HEK293T (cell line): Measurements from ENCODE around the gene COL1A2.

Experiments
- CTCF ChIA-PET: fragments of 350-600 bp; formaldehyde crosslinking; extraction: SDS; loops from one replicate; lab custom pipeline; 2021; ENCODE audit warnings: antibody characterized with exemption, inconsistent platforms; lab: Yijun Ruan, JAX
- POLR2A ChIA-PET: fragments of 350-600 bp; formaldehyde crosslinking; extraction: SDS; loops from one replicate; lab custom pipeline; 2020; ENCODE audit warnings: antibody characterized with exemption, inconsistent platforms; lab: Yijun Ruan, JAX
- DNase-seq: peaks from one replicate; pipeline ENCODE4 v3.0.0; 2012; ENCODE audit warnings: mixed read lengths; ENCODE audit errors: extremely low spot score
- ARNT ChIP-seq: fragments of 450-650 bp; IDR thresholded peaks from 2 replicates; pipeline ENCODE4 v1.6.1; 2017; ENCODE audit warnings: mild to moderate bottlenecking
- BHLHE40 ChIP-seq: fragments of 450-650 bp; IDR thresholded peaks from 2 replicates; pipeline ENCODE4 v1.6.1; 2016; ENCODE audit warnings: mild to moderate bottlenecking, moderate library complexity, borderline replicate concordance
- CTBP1 ChIP-seq: fragments of 450-650 bp; IDR thresholded peaks from 2 replicates; pipeline ENCODE4 v1.6.1; 2016; ENCODE audit warnings: borderline replicate concordance
- ELF4 ChIP-seq: fragments of 450-650 bp; IDR thresholded peaks from 2 replicates; pipeline ENCODE4 v1.6.1; 2017; ENCODE audit warnings: antibody characterized with exemption
- FOXA1 ChIP-seq: fragments of 450-650 bp; IDR thresholded peaks from 2 replicates; pipeline ENCODE4 v1.6.1; 2016; ENCODE audit warnings: mild to moderate bottlenecking
- FOXK2 ChIP-seq: fragments of 450-650 bp; IDR thresholded peaks from 2 replicates; pipeline ENCODE4 v1.6.1; 2016; ENCODE audit warnings: mild to moderate bottlenecking
- FOXM1 ChIP-seq: fragments of 450-650 bp; IDR thresholded peaks from 2 replicates; pipeline ENCODE4 v1.6.1; 2017; ENCODE audit warnings: mild to moderate bottlenecking, borderline replicate concordance
- HDGF ChIP-seq: fragments of 450-650 bp; IDR thresholded peaks from 2 replicates; pipeline ENCODE4 v1.6.1; 2017; ENCODE audit warnings: antibody characterized with exemption, borderline replicate concordance
- L3MBTL2 ChIP-seq: fragments of 450-650 bp; conservative IDR thresholded peaks from 2 replicates; pipeline ENCODE4 v1.6.1; 2016; ENCODE audit warnings: mild to moderate bottlenecking
- LEF1 ChIP-seq: fragments of 450-650 bp; IDR thresholded peaks from 2 replicates; pipeline ENCODE4 v1.6.1; 2017; ENCODE audit warnings: mild to moderate bottlenecking, borderline replicate concordance
- NFRKB ChIP-seq: fragments of 450-650 bp; IDR thresholded peaks from 2 replicates; pipeline ENCODE4 v1.6.1; 2016; ENCODE audit warnings: mild to moderate bottlenecking, moderate library complexity
- PKNOX1 ChIP-seq: fragments of 450-650 bp; IDR thresholded peaks from 2 replicates; pipeline ENCODE4 v1.6.1; 2016
- SP1 ChIP-seq: fragments of 450-650 bp; IDR thresholded peaks from 2 replicates; pipeline ENCODE4 v1.6.1; 2017
- SUZ12 ChIP-seq: fragments of 450-650 bp; IDR thresholded peaks from 2 replicates; pipeline ENCODE4 v1.6.1; 2016; ENCODE audit warnings: mild to moderate bottlenecking
- TARDBP ChIP-seq: fragments of 450-650 bp; IDR thresholded peaks from 2 replicates; pipeline ENCODE4 v1.6.1; 2016
- ZNF384 ChIP-seq: fragments of 450-650 bp; IDR thresholded peaks from 2 replicates; pipeline ENCODE4 v1.6.1; 2016

The COL1A2 gene

GRCh38 chr7:94425546-94425945 is 30.9 kb downstream of the COL1A2 start:
- TF ChIP-seq NFRKB (no peak), HDGF (no peak), TARDBP (no peak), L3MBTL2 (no peak), CTBP1 (no peak), BHLHE40 (no peak), ELF4 (no peak), SP1 (no peak), PKNOX1 (no peak), SUZ12 (no peak), LEF1 (no peak), ZNF384 (no peak), FOXA1 (no peak), FOXM1 (no peak), ARNT (no peak), FOXK2 (no peak)
- DNase-seq = no peak
- POLR2A ChIA-PET = no interaction called here
- CTCF ChIA-PET = no interaction called here

GRCh38 chr7:94426980-94427875 is 32.5 kb downstream of the COL1A2 start:
- CTCF ChIA-PET = no interaction called here
- POLR2A ChIA-PET = no interaction called here
- no peak for DNase-seq
- TF ChIP-seq FOXK2 = no peak
- TF ChIP-seq SP1 = no peak
- TF ChIP-seq TARDBP = no peak
- TF ChIP-seq HDGF = no peak
- TF ChIP-seq ZNF384 = no peak
- TF ChIP-seq ARNT = no peak
- no peak for TF ChIP-seq SUZ12
- no peak for TF ChIP-seq BHLHE40
- TF ChIP-seq FOXM1 = no peak
- TF ChIP-seq FOXA1 = no peak
- no peak for TF ChIP-seq NFRKB
- TF ChIP-seq L3MBTL2 = no peak
- no peak for TF ChIP-seq ELF4
- TF ChIP-seq LEF1 = no peak
- no peak for TF ChIP-seq CTBP1
- no peak for TF ChIP-seq PKNOX1

GRCh38 chr7:94429153-94429552 is 34.5 kb downstream of the COL1A2 start:
- ChIA-PET POLR2A (no interaction called here), CTCF (no interaction called here)
- no peak for TF ChIP-seq TARDBP
- no peak for TF ChIP-seq L3MBTL2
- TF ChIP-seq FOXA1 = no peak
- DNase-seq = no peak

GRCh38 chr7:94431176-94431575 is 36.5 kb downstream of the COL1A2 start:
- POLR2A ChIA-PET = interaction anchor here (0.7 kb wide), 1 partner anchor 576 kb away, joined by 3 read pairs; no protein-coding TSS in a partner anchor
- no peak for DNase-seq
- TF ChIP-seq FOXM1 (no peak), SP1 (no peak), ARNT (no peak), FOXK2 (no peak), ZNF384 (no peak), HDGF (no peak), L3MBTL2 (no peak), FOXA1 (no peak), TARDBP (no peak), CTBP1 (no peak), LEF1 (no peak), PKNOX1 (no peak), ELF4 (no peak), BHLHE40 (no peak), NFRKB (no peak), SUZ12 (no peak)
- CTCF ChIA-PET = no interaction called here

DNA sequence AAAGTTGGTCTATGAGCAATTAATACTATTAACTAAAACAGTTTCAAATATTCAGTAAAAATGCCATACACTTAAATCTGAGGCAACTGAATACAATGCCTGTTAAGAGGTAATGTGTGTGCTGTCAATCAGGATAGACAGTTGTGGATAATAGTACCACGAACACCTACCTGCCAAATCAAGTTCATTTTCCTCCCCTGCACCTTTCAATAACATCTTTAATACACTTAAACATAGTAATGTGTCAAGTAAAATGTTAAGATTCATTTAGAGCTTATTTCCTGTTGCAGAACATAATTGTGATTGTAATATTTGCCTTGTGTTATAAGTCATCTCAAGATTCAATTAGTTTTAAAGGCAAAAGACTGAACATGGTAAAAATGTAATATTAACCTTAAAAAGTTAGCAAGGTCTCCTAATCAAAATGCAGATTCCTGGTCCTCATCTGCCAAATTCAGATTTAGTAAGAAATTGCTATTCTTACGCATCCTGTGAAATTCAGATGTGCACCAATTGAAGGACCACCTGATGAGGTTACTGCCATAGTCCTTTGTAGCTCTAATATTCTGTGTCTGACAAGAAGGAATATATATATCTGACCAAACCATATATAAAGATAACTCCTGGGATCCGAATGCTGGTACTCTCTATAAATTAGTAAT is 37.1 kb downstream of the COL1A2 start:
- ChIA-PET CTCF (no interaction called here), POLR2A (interaction anchor here (0.7 kb wide), 1 partner anchor 576 kb away, joined by 3 read pairs; no protein-coding TSS in a partner anchor)

DNA sequence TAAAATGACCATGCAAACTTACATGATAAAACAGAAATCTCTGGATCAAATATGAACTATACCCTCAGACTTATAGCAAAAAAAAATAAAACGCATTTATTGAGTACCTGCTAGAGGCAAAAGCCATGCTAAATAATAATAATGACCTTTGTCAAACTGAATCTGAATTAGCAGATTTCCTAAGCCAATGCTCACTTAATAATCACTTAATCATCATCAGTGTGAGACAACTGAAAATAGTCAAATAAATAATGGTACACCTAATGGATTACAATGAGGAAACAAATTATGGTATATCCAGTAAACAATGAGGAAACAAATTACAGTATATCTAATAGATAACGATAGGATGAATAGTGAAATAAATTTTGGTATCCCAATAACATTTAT is 37.6 kb downstream of the COL1A2 start:
- ChIA-PET CTCF (no interaction called here), POLR2A (no interaction called here)
- no peak for TF ChIP-seq SUZ12
- DNase-seq = no peak

More for the DNA sequence above, 37.1 kb downstream of the COL1A2 start:
- DNase-seq = no peak
- no peak for TF ChIP-seq L3MBTL2
- no peak for TF ChIP-seq CTBP1
